ENCODE measurements around the gene DDX50.

GRCh38 chr10:68901105-68901927 lies at the start of gene DDX50:
- TF ChIP-seq, protein P1, sequence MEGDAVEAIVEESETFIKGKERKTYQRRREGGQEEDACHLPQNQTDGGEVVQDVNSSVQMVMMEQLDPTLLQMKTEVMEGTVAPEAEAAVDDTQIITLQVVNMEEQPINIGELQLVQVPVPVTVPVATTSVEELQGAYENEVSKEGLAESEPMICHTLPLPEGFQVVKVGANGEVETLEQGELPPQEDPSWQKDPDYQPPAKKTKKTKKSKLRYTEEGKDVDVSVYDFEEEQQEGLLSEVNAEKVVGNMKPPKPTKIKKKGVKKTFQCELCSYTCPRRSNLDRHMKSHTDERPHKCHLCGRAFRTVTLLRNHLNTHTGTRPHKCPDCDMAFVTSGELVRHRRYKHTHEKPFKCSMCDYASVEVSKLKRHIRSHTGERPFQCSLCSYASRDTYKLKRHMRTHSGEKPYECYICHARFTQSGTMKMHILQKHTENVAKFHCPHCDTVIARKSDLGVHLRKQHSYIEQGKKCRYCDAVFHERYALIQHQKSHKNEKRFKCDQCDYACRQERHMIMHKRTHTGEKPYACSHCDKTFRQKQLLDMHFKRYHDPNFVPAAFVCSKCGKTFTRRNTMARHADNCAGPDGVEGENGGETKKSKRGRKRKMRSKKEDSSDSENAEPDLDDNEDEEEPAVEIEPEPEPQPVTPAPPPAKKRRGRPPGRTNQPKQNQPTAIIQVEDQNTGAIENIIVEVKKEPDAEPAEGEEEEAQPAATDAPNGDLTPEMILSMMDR (conservative IDR thresholded peaks at IDR 0.05; ENCODE audit: low read length) = peak; percentile 21
- no peak for TF ChIP-seq EZH2phosphoT487 (IDR thresholded peaks at IDR 0.05; ENCODE audit: borderline replicate concordance)

All from Loucy (cell line).